Fibroblast of mammary gland (primary cell): ENCODE results near the gene SIX6.
"Not testable (repeated sequence)": the region's sequence is repeated elsewhere in the genome, so short reads cannot be mapped to it uniquely, and the experiment has no call there.

Experiments
- DNase-seq: peaks from one replicate; pipeline ENCODE4 v3.0.0-alpha.2; 2010; ENCODE audit warnings: low read depth
- H3K4me3 ChIP-seq: 2 replicates; pipeline ENCODE4 v1.5.1; 2011; ENCODE audit warnings: low read depth, mild to moderate bottlenecking, low read length, moderate library complexity; ENCODE audit not compliant: control insufficient read depth
- CTCF ChIP-seq: conservative IDR thresholded peaks from 2 replicates; pipeline ENCODE4 v1.5.1; 2011; ENCODE audit warnings: low read depth, low read length, inconsistent platforms; ENCODE audit not compliant: control insufficient read depth, insufficient read depth

The SIX6 gene

GRCh38 chr14:60508707-60509437 is at the start of gene SIX6:
TSS of gene SIX6 (plus strand) at chr14:60509146. CDS start at chr14:60509399, 253 bp downstream.
- no peak for DNase-seq
- TF ChIP-seq CTCF = no peak
- H3K4me3 ChIP-seq = no peak within 1 kb of the TSS

- H3K4me3 ChIP-seq, DNase-seq: not testable (repeated sequence)
Observed at GRCh38 chr14:60480248-60480647, 28.7 kb upstream of the SIX6 start.

GRCh38 chr14:60482743-60483142 is 26.2 kb upstream of the SIX6 start:
- DNase-seq = peak; percentile 5
- no peak overlapping the region for H3K4me3 ChIP-seq
- TF ChIP-seq CTCF = no peak

GRCh38 chr14:60485057-60485597 is 23.8 kb upstream of the SIX6 start:
- H3K4me3 ChIP-seq = no peak overlapping the region
- no peak for DNase-seq
- TF ChIP-seq CTCF = no peak

GRCh38 chr14:60485598-60486251 is 23.2 kb upstream of the SIX6 start, which contains the start of gene C14orf39:
TSS of gene C14orf39 (minus strand) at chr14:60486063. CDS start at chr14:60485078, 985 bp downstream.
- no peak within 1 kb of the TSS for H3K4me3 ChIP-seq
- no peak for TF ChIP-seq CTCF
- no peak for DNase-seq

- H3K4me3 ChIP-seq = no peak overlapping the region
- no peak for DNase-seq
- TF ChIP-seq CTCF = no peak
Observed at GRCh38 chr14:60487211-60487610, 21.7 kb upstream of the SIX6 start.

- DNase-seq = no peak
- H3K4me3 ChIP-seq = no peak overlapping the region
- TF ChIP-seq CTCF = peak; percentile 17
Observed at GRCh38 chr14:60488175-60488574, 20.8 kb upstream of the SIX6 start.
